Ureter (tissue), 1 donor: ENCODE results near the gene SP8. TPM values are rescaled to one million over a fixed set of nuclear protein-coding genes. Genes with fewer than 3 reads are reported as not detected.

Experiments
- DNase-seq: peaks from one replicate; pipeline ENCODE4 v3.0.0-alpha.2; 2020; ENCODE audit warnings: low spot score
- total RNA-seq: library from RNA; stranded (reverse); gene quantifications from one replicate; pipeline ENCODE4 v1.2.4, GENCODE V29; 2023
- donor health status: DM: yes; HTN: yes; CAD: no.

SP8 gene
- total RNA-seq, 1 donor from 2014 or later: not detected

- DNase-seq: no peak
These were observed 8.0 kb upstream of the SP8 start for GRCh38 chr7:20794676-20795075.

GRCh38 chr7:20793694-20794394 lies 7.2 kb upstream of the SP8 start:
- DNase-seq: no peak

- DNase-seq: no peak
These were observed 6.6 kb upstream of the SP8 start for GRCh38 chr7:20793248-20793647.

GRCh38 chr7:20791538-20792434 lies 5.1 kb upstream of the SP8 start:
- no peak for DNase-seq

GRCh38 chr7:20790375-20790774 lies 3.7 kb upstream of the SP8 start:
- DNase-seq: no peak

- DNase-seq: no peak
These were observed 1.8 kb upstream of the SP8 start for GRCh38 chr7:20788420-20788990.

- DNase-seq: no peak
These were observed 1.2 kb upstream of the SP8 start for GRCh38 chr7:20787660-20788419.

GRCh38 chr7:20786421-20786778 lies 286 bp downstream of the SP8 start:
- DNase-seq: no peak

- no peak for DNase-seq
These were observed 655 bp downstream of the SP8 start for GRCh38 chr7:20786049-20786412.

GRCh38 chr7:20785157-20786048 lies 1.3 kb downstream of the SP8 start:
- DNase-seq: no peak

- no peak for DNase-seq
These were observed 2.1 kb downstream of the SP8 start for GRCh38 chr7:20784388-20785156.

- DNase-seq: no peak
These were observed 2.8 kb downstream of the SP8 start for GRCh38 chr7:20783700-20784387.

- DNase-seq: no peak
These were observed 3.5 kb downstream of the SP8 start for GRCh38 chr7:20783125-20783699.

GRCh38 chr7:20779041-20779440 lies 7.6 kb downstream of the SP8 start:
- DNase-seq: no peak

GRCh38 chr7:20778063-20778721 lies 8.5 kb downstream of the SP8 start:
- no peak for DNase-seq

- DNase-seq: no peak
These were observed 9.2 kb downstream of the SP8 start for GRCh38 chr7:20777377-20778062.

- no peak for DNase-seq
These were observed 9.7 kb downstream of the SP8 start for GRCh38 chr7:20776942-20777341.

- no peak for DNase-seq
These were observed 10.3 kb downstream of the SP8 start for GRCh38 chr7:20776214-20776911.
